Cortex of kidney (tissue), 1 donor: ENCODE data around the gene CCDC73.
"Not testable (repeated sequence)": the region's sequence is repeated elsewhere in the genome, so short reads cannot be mapped to it uniquely, and the experiment has no call there.

Source experiments
- DNase-seq: peaks from one replicate; lab custom pipeline; 2025; lab: John Stamatoyannopoulos, UW

Gene CCDC73

GRCh38 chr11:32794439-32794838, at the start of gene CCDC73:
Gene CCDC73, minus strand, starts transcription at chr11:32794662. Its CDS starts 34,419 bp downstream, at chr11:32760243.
- no peak for DNase-seq

GRCh38 chr11:32843544-32843943, 49.1 kb upstream of the CCDC73 start:
- no peak for DNase-seq

GRCh38 chr11:32840587-32840986, 46.1 kb upstream of the CCDC73 start:
- DNase-seq = no peak

DNA sequence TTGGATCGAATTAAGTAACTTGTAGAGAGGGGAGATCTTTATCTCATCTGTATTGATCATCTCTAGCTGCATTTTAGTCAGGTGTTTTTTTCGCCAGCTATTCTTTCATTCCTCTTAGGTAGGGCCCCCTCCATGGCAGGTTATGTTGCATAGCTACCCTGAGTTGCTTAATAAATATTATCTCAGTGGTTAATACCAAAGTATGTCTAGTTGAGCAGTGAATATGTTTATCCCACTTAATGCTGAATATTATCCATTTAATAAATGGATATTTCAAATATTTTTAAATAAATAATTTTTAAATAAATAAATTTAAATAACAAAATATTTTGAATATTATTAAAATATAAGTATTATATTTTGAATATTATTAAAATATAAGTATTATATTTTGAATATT, 44.8 kb upstream of the CCDC73 start:
- no peak for DNase-seq

- DNase-seq = no peak
These were observed 44.2 kb upstream of the CCDC73 start for GRCh38 chr11:32838505-32839274.

DNA sequence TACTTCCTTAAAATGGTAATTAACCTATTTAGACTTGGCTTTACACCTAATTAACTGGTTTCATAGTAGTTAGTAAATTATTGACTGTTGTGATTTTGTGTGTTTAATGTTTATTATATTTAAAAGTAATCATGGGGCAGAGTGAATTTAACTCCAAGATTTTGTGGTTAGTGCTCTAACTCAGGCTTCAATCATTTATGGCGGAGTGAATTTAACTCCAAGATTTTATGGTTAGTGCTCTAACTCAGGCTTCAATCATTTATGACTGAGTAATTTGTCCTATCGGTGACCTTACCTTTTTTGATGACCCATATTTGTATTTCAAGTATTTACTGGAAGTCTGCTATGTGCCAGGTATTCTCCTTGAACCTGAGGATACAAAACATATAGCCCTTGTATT, 42.5 kb upstream of the CCDC73 start:
- no peak for DNase-seq

- no peak for DNase-seq
These were observed 39.5 kb upstream of the CCDC73 start for GRCh38 chr11:32833921-32834320.

DNA sequence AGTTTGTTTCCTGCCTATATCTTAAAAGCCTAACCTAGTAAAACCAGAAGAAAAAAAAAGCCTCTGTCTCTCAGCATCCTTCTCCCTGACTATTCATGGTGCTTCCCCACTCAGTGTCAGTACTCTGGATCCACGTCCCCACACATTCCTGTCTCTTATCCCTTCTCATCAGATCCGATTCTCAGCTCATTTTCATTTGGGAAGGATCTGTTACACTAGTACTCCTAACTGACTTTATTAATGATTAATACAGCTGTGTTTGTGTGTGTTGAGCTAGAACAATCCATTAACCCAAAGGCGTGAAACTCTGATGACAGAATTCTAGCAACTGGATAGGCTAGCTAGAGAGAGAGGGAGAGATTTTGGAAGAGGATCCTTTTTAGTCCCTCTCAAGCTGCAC, 36.8 kb upstream of the CCDC73 start:
- DNase-seq = no peak

DNA sequence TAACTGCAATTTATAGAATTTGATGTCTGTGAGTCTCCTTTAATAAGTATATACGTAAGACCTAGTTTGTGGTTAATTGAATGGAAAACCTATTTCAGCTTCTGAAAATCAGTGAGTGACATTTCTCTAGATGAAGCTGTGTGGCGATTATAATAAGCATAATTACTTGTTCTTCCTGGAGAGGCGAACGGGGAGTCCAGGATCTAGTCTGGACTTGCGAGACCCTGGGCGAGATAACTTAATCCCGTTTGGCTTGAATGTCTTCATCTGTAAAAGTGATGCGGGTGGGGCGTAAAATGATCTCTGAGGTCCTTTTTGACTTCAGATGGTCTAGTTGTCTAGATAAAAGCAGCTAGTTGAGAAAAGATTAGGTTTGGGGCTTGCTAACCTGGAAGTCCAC, 36.3 kb upstream of the CCDC73 start:
- DNase-seq = no peak

GRCh38 chr11:32830413-32830738, 35.9 kb upstream of the CCDC73 start:
- DNase-seq = no peak

DNA sequence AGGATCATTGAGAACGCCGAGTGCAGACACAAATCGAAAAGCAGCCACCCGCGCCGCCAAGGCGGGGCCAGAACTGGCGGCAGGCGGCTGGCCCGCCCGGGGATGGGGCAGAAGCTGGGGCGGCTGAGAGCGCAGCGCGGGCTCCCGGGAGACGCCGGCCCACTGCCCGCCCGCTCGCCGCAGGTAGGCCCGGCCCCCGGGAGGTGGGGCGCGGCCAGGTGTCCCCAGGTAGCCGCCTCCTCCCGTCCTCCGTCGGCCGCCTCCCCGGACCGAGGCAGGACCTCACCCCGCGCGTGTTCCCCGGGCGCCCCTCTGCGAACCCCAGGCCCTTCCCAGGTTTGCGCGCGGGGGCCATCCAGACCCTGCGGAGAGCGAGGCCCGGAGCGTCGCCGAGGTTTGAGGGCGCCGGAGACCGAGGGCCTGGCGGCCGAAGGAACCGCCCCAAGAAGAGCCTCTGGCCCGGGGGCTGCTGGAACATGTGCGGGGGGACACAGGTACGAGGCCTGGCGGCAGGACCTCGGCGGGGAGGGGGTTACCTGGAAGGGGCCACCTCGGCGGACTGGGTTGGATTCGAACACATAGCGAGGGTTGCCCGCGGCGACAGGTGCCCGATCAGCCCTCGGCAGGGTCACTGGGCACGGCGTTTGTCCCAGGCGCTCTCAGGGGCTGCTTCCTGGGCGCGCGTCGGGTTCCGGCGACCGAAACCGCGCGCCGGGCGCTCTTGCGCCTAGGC, 35.4 kb upstream of the CCDC73 start, which contains the start of gene PRRG4:
Gene PRRG4 (plus strand): TSS at position 248 of the 733 bp plus-strand sequence. CDS start 603 bp downstream, outside the sequence.
- peak; percentile 29 for DNase-seq

DNA sequence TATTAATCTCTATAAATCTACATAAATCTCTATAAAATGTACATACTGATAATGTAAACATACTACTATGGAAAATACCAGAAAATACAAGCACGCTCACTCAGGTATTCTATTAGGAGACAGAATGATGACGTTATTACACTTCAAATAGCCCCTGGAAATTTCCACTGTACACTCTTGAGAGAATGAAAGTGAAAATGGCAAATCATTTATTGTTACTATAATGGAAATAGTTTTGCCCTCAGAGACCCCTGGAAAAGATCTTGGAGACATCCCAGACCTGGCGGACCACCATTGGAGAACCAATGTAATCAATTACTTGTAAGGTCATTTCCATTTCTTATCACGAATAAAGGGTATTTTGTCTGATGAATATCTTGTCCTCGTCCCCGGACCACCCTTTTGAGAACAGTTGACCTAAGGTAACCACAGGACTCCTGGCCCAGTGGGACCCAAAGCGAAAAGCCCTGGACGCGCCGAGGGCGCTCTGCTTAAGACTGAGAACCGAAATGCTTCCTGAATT, 34.8 kb upstream of the CCDC73 start:
- DNase-seq = no peak

DNA sequence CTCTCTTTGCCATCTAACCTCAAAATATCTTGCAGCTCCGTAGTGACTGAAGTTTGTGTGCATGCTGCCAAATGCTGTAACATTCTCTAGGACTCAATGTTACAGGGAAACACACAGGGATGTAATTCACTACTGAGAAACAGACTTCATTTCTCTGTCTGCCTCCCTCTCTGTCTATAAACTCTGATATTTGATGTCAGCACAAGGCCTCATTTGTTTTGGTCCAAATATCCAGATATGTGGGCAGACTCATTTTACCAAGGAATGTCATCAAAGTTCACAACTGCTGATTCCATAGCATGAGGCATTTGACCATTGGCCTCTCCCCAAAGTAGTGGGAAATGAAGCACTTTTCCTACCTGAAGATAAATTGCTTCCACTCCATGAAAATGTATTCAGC, 32.8 kb upstream of the CCDC73 start:
- DNase-seq = no peak

- no peak for DNase-seq
These were observed 31.7 kb upstream of the CCDC73 start for GRCh38 chr11:32826113-32826512.

DNA sequence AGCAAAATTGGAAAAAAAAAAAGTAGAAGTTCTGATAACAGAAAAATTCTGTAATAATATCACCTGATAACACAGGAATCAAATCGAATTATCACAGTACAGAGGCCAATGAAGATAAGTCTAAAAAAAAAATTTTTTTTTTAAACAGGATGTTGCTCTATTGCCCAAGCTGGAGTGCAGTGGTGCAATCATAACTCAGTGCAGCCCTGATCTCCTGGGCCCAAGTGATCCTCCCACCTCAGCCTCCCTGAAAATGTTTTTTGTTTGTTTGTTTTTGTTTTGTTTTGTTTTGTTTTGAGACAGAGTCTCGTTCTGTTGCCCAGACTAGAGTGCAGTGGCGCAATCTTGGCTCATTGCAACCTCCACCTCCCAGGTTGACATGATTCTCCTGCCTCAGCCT, 29.2 kb upstream of the CCDC73 start:
- not testable (repeated sequence) for DNase-seq

DNA sequence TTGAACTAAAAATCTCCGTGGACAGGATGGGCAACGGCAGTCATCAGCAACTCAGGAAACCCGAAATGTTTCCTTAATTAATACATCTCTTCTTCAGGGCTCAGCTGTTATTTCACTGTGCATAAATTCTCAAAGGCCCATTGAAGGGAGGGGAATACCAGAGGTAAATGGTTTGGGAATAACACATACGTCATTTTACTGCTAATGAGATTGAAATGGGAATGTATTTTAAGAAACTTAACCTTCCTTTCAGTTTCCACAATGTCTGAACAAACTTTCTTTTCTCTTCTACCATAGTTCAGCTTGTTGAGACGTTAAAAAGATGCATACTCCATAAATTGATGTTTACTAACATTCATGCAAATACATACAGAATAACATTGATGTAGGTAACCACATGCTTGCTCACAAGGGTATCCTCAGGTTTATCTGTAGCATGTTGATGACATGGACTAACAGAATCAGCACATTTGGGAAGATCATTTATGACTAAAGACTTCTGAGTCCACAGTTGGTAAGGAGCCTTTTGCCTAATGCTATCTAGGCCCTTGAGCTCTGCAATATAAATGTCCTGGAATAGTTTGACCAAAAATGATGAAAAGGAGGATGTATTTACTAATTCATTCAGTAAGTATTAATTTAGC, 27.6 kb upstream of the CCDC73 start:
- DNase-seq = no peak

DNA sequence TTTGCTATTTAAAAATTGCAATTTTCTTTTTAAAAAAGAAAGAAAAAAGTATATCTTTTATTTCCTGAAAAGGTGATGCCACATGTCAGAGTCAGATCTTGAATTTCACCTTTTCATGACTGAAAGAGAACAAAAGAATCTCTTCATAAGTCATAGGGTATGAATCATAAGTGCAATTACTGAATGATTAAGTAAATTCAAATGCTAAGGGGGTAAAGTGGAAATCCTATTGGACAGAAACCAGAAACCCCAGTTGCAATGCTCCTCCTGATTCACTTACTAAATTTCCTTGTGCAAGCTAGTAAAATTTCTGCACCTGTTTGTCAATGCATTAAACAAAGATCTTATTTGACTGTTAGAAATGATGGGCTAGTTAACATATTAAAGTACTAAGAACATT, 27.1 kb upstream of the CCDC73 start:
- no peak for DNase-seq

DNA sequence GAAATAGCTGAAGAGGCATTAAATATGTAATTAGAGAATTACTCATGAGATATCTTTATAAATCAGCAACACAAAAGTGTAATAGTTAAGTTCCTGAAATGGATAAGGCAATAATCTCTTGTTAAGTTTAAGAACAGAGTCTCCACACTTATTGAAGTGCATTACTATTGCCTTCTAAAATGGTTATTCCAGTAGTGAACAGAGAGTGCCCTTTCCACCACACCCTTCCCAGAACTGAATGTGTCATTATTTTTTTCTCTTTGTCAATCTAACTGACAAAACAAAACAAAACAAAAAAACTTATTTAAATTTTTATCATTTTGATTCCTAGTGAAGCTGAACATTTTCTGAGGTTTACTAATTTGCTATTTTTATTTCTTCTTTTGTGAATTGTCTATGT, 26.0 kb upstream of the CCDC73 start:
- DNase-seq = no peak

DNA sequence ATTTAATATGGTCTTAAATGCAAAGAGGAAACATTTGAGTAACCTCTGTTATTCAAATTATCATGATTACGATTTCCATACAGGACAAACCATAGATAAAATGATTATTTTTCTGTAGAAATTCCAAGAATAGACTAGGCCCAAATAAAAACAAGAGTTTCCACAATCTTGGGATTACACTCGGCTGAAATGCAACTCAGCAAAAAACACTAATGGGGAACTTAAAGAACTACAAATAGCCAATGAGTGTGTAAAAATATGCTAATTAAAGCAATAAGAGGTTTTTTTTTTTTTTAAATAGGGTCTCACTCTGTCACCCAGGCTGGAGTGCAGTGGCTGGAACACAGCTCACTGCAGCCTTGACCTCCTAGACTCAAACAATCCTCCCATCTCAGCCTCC, 24.7 kb upstream of the CCDC73 start:
- no peak for DNase-seq

- DNase-seq = no peak
These were observed 23.4 kb upstream of the CCDC73 start for GRCh38 chr11:32817852-32818183.

- no peak for DNase-seq
These were observed 22.9 kb upstream of the CCDC73 start for GRCh38 chr11:32817181-32817851.

GRCh38 chr11:32809313-32809712, 14.9 kb upstream of the CCDC73 start:
- no peak for DNase-seq
